Panc1 (cell line): ENCODE results near the gene SCG3. TPM values are rescaled to one million over a fixed set of nuclear protein-coding genes. Genes with fewer than 3 reads are reported as not detected.

Experiments
- ATAC-seq: fragments of 200-7000 bp; cut with Tn5 transposase; 2 replicates; pipeline ENCODE4 v1.9.1; 2020; ENCODE audit warnings: mild to moderate bottlenecking, moderate library complexity
- BruUV-seq: library from RNA; stranded (reverse); fragments of 400-500 nt; replicated peaks from 2 replicates; lab custom pipeline; 2021; lab: Mats Ljungman, UMichigan
- CTCF ChIA-PET: fragments of 300-600 bp; sonication (Branson Sonifier 250); formaldehyde crosslinking; loops from one replicate; lab custom pipeline; 2022; ENCODE audit warnings: antibody characterized with exemption; lab: Charles Lee
- POLR2A ChIA-PET: fragments of 300-600 bp; sonication (Branson Sonifier 250); formaldehyde crosslinking; loops from one replicate; lab custom pipeline; 2022; ENCODE audit warnings: antibody characterized with exemption; lab: Charles Lee
- DNase-seq: peaks from one replicate; pipeline ENCODE4 v3.0.0-alpha.2; 2010; ENCODE audit warnings: low read depth, low spot score
- H3K27ac ChIP-seq: 2 replicates; pipeline ENCODE4 v1.5.1; 2011; ENCODE audit warnings: mild to moderate bottlenecking, low read length, inconsistent platforms
- H3K27me3 ChIP-seq: fragments of 200-500 bp; sonication (Bioruptor generic); 2 replicates; pipeline ENCODE4 v1.6.0; 2014; ENCODE audit warnings: low read length, inconsistent platforms; ENCODE audit not compliant: control insufficient read depth, insufficient read depth
- H3K36me3 ChIP-seq: fragments of 200-500 bp; sonication (Bioruptor generic); 2 replicates; pipeline ENCODE4 v1.5.1; 2014; ENCODE audit warnings: inconsistent platforms, mild to moderate bottlenecking, low read length, moderate library complexity; ENCODE audit not compliant: control insufficient read depth, insufficient read depth
- H3K4me1 ChIP-seq: 2 replicates; pipeline ENCODE4 v1.5.1; 2011; ENCODE audit warnings: inconsistent platforms, mild to moderate bottlenecking, low read length, moderate library complexity; ENCODE audit not compliant: control insufficient read depth, insufficient read depth
- H3K4me3 ChIP-seq, 2 experiments: 2 replicates each; pipeline ENCODE4 v1.5.1; 2011 to 2012; ENCODE audit warnings: low read depth in 2 of 2, low read length in 2 of 2, mild to moderate bottlenecking in 2 of 2, inconsistent platforms in 1 of 2, moderate library complexity in 1 of 2
- H3K9me3 ChIP-seq: fragments of 200-500 bp; sonication (Bioruptor generic); 2 replicates; pipeline ENCODE4 v1.5.1; 2014; ENCODE audit warnings: low read depth, mild to moderate bottlenecking, inconsistent platforms, low read length, moderate library complexity; ENCODE audit not compliant: control insufficient read depth, insufficient read depth
- POLR2AphosphoS5 ChIP-seq: IDR thresholded peaks from 2 replicates; pipeline ENCODE4 v1.6.1; 2012; ENCODE audit warnings: mild to moderate bottlenecking, low read depth, low read length, moderate library complexity
- SIN3A ChIP-seq: IDR thresholded peaks from 2 replicates; pipeline ENCODE4 v1.6.1; 2012; ENCODE audit warnings: low read depth, mild to moderate bottlenecking, low read length, moderate library complexity, borderline replicate concordance; ENCODE audit not compliant: insufficient read depth
- TCF7L2 ChIP-seq: IDR thresholded peaks from 2 replicates; pipeline ENCODE4 v1.6.1; 2011; ENCODE audit warnings: mild to moderate bottlenecking, low read depth, low read length, inconsistent platforms
- in situ Hi-C: cut with HindIII; loops from 2 replicates; pipeline ENCODE4 v1.10.0; 2016; ENCODE audit warnings: low sequenced_read_pairs, low pct_unique_long_range_greater_than_20kb
- intact Hi-C: fragments of 100-400 bp; cut with micrococcal nuclease; formaldehyde crosslinking; loops from one replicate; pipeline ENCODE4 v1.10.0; 2022; ENCODE audit not compliant: unreplicated experiment
- total RNA-seq: library from RNA; stranded (reverse); gene quantifications from one replicate; pipeline ENCODE4 v1.2.1, GENCODE V29; 2021; ENCODE audit not compliant: unreplicated experiment
- TF ChIP-seq, protein P1 (sequence below): fragments of 450-650 bp; IDR thresholded peaks from 2 replicates; pipeline ENCODE4 v1.5.1; 2017; ENCODE audit warnings: mild to moderate bottlenecking
- TF ChIP-seq, protein P2 (sequence below), 2 experiments: IDR thresholded peaks; 2 replicates each; pipeline ENCODE4 v1.6.1; 2011 to 2012; ENCODE audit warnings: low read depth in 2 of 2, control low read depth in 1 of 2, low read length in 1 of 2, mild to moderate bottlenecking in 1 of 2, moderate library complexity in 1 of 2; ENCODE audit not compliant: insufficient read depth in 1 of 2

Gene SCG3
- total RNA-seq, 1 experiment from 2014 or later: 0.62 TPM

GRCh38 chr15:51718746-51719145 is 37.4 kb downstream of the SCG3 start:
- CTCF ChIA-PET: no interaction called here
- H3K4me1 ChIP-seq: no peaks in the 10 kb centered on the region
- peaks cover 2% of the 10 kb centered on the region for H3K36me3 ChIP-seq
- H3K9me3 ChIP-seq: no peaks in the 10 kb centered on the region
- in situ Hi-C loops: no loop called here
- POLR2A ChIA-PET: no interaction called here
- ATAC-seq (no peak), DNase-seq (no peak)
- intact Hi-C loops: no loop called here
- H3K4me3 ChIP-seq: no peak overlapping the region
- TF ChIP-seq TCF7L2 (no peak), SIN3A (no peak), POLR2AphosphoS5 (no peak)
- TF ChIP-seq, protein P1, sequence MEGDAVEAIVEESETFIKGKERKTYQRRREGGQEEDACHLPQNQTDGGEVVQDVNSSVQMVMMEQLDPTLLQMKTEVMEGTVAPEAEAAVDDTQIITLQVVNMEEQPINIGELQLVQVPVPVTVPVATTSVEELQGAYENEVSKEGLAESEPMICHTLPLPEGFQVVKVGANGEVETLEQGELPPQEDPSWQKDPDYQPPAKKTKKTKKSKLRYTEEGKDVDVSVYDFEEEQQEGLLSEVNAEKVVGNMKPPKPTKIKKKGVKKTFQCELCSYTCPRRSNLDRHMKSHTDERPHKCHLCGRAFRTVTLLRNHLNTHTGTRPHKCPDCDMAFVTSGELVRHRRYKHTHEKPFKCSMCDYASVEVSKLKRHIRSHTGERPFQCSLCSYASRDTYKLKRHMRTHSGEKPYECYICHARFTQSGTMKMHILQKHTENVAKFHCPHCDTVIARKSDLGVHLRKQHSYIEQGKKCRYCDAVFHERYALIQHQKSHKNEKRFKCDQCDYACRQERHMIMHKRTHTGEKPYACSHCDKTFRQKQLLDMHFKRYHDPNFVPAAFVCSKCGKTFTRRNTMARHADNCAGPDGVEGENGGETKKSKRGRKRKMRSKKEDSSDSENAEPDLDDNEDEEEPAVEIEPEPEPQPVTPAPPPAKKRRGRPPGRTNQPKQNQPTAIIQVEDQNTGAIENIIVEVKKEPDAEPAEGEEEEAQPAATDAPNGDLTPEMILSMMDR: no peak
- TF ChIP-seq, protein P2, sequence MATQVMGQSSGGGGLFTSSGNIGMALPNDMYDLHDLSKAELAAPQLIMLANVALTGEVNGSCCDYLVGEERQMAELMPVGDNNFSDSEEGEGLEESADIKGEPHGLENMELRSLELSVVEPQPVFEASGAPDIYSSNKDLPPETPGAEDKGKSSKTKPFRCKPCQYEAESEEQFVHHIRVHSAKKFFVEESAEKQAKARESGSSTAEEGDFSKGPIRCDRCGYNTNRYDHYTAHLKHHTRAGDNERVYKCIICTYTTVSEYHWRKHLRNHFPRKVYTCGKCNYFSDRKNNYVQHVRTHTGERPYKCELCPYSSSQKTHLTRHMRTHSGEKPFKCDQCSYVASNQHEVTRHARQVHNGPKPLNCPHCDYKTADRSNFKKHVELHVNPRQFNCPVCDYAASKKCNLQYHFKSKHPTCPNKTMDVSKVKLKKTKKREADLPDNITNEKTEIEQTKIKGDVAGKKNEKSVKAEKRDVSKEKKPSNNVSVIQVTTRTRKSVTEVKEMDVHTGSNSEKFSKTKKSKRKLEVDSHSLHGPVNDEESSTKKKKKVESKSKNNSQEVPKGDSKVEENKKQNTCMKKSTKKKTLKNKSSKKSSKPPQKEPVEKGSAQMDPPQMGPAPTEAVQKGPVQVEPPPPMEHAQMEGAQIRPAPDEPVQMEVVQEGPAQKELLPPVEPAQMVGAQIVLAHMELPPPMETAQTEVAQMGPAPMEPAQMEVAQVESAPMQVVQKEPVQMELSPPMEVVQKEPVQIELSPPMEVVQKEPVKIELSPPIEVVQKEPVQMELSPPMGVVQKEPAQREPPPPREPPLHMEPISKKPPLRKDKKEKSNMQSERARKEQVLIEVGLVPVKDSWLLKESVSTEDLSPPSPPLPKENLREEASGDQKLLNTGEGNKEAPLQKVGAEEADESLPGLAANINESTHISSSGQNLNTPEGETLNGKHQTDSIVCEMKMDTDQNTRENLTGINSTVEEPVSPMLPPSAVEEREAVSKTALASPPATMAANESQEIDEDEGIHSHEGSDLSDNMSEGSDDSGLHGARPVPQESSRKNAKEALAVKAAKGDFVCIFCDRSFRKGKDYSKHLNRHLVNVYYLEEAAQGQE (IDR thresholded peaks at IDR 0.05; ENCODE audit: insufficient read depth in 1 of 2, low read depth in 2 of 2, low read length in 1 of 2): no peak
- BruUV-seq: no TSS peak
- H3K27me3 ChIP-seq: no peaks in the 10 kb centered on the region
- no peak overlapping the region for H3K27ac ChIP-seq

- no peak overlapping the region for H3K4me3 ChIP-seq
- DNase-seq: no peak
- ChIA-PET CTCF (no interaction called here), POLR2A (no interaction called here)
- ATAC-seq: no peak
- TF ChIP-seq, protein P1: no peak
- TF ChIP-seq SIN3A: no peak
- no peak for TF ChIP-seq POLR2AphosphoS5
- TF ChIP-seq, protein P2 (IDR thresholded peaks at IDR 0.05; ENCODE audit: insufficient read depth in 1 of 2, low read depth in 2 of 2, low read length in 1 of 2): no peak
- TF ChIP-seq TCF7L2: no peak
- H3K27me3 ChIP-seq: no peaks in the 10 kb centered on the region
- H3K9me3 ChIP-seq: no peaks in the 10 kb centered on the region
- no peak overlapping the region for H3K27ac ChIP-seq
- H3K4me1 ChIP-seq: no peaks in the 10 kb centered on the region
- intact Hi-C loops: no loop called here
- BruUV-seq: no TSS peak
- in situ Hi-C loops: no loop called here
- peaks cover 2% of the 10 kb centered on the region for H3K36me3 ChIP-seq
These were observed 39.1 kb downstream of the SCG3 start for GRCh38 chr15:51720201-51720995.
